Retina (tissue), 1 donor: Measurements from ENCODE around the gene C22orf15.

Experiments
- DNase-seq: peaks from one replicate; pipeline ENCODE4 v3.0.0-alpha.2; 2016

C22orf15 gene

GRCh38 chr22:23789638-23790037, 26.8 kb downstream of the C22orf15 start:
- no peak for DNase-seq

GRCh38 chr22:23790819-23791737, 28.3 kb downstream of the C22orf15 start:
- no peak for DNase-seq

GRCh38 chr22:23791738-23792645, 29.2 kb downstream of the C22orf15 start:
- DNase-seq = no peak

GRCh38 chr22:23793326-23793725, 30.5 kb downstream of the C22orf15 start:
- no peak for DNase-seq

GRCh38 chr22:23796461-23796860, 33.7 kb downstream of the C22orf15 start:
- no peak for DNase-seq

GRCh38 chr22:23800297-23801237, 37.8 kb downstream of the C22orf15 start:
- DNase-seq = no peak

- DNase-seq = no peak
Observed at GRCh38 chr22:23801238-23801821, 38.5 kb downstream of the C22orf15 start.

GRCh38 chr22:23801886-23802377, 39.1 kb downstream of the C22orf15 start:
- no peak for DNase-seq

GRCh38 chr22:23803001-23803819, 40.4 kb downstream of the C22orf15 start:
- DNase-seq = no peak

GRCh38 chr22:23804781-23805291, 42.0 kb downstream of the C22orf15 start:
- no peak for DNase-seq

- no peak for DNase-seq
Observed at GRCh38 chr22:23806837-23807236, 44.0 kb downstream of the C22orf15 start.

GRCh38 chr22:23812378-23812777, 49.6 kb downstream of the C22orf15 start:
- no peak for DNase-seq
